ENCODE data around the gene PPP2R5B.
"Not testable (repeated sequence)": the region's sequence is repeated elsewhere in the genome, so short reads cannot be mapped to it uniquely, and the experiment has no call there.

PPP2R5B gene

GRCh38 chr11:64976651-64977050, 52.2 kb downstream of the PPP2R5B start:
- CTCF ChIA-PET: no interaction called here

GRCh38 chr11:64983339-64983738, 58.9 kb downstream of the PPP2R5B start:
- DNase-seq (ENCODE audit: extremely low spot score); CTCF ChIA-PET; POLR2A ChIA-PET: not testable (repeated sequence)

More at GRCh38 chr11:64976651-64977050, 52.2 kb downstream of the PPP2R5B start:
- no peak for TF ChIP-seq FOXM1 (IDR thresholded peaks at IDR 0.05; ENCODE audit: borderline replicate concordance)
- TF ChIP-seq ARNT (IDR thresholded peaks at IDR 0.05): no peak
- no peak for TF ChIP-seq FOXK2 (IDR thresholded peaks at IDR 0.05)
- no peak for TF ChIP-seq CTBP1 (IDR thresholded peaks at IDR 0.05; ENCODE audit: borderline replicate concordance)
- TF ChIP-seq NFRKB (IDR thresholded peaks at IDR 0.05): no peak
- no peak for TF ChIP-seq BHLHE40 (IDR thresholded peaks at IDR 0.05; ENCODE audit: borderline replicate concordance)
- TF ChIP-seq ZNF384 (IDR thresholded peaks at IDR 0.05): no peak
- DNase-seq (ENCODE audit: extremely low spot score): no peak
- POLR2A ChIA-PET: no interaction called here

Data from HEK293T (cell line).